Skeletal muscle satellite cell (primary cell): ENCODE data around the gene BORCS5.

ENCODE experiments used
- H3K27me3 ChIP-seq: 2 replicates; pipeline ENCODE4 v1.7.0; 2013; ENCODE audit warnings: low read length; ENCODE audit not compliant: control insufficient read depth, insufficient read depth
- H3K36me3 ChIP-seq: 2 replicates; pipeline ENCODE4 v1.7.0; 2013; ENCODE audit warnings: mild to moderate bottlenecking, control low read depth, low read length; ENCODE audit not compliant: insufficient read depth
- H3K4me1 ChIP-seq: 2 replicates; pipeline ENCODE4 v1.7.0; 2013; ENCODE audit warnings: low read length; ENCODE audit not compliant: control insufficient read depth, insufficient read depth
- H3K4me2 ChIP-seq: 2 replicates; pipeline ENCODE4 v1.7.0; 2013; ENCODE audit warnings: mild to moderate bottlenecking, low read length
- H3K4me3 ChIP-seq: 2 replicates; pipeline ENCODE4 v1.7.0; 2013; ENCODE audit warnings: low read length
- H3K9ac ChIP-seq: 2 replicates; pipeline ENCODE4 v1.7.0; 2013; ENCODE audit warnings: mild to moderate bottlenecking, low read depth, low read length, moderate library complexity
- H3K9me3 ChIP-seq: replicated peaks from 2 replicates; pipeline ENCODE4 v1.7.0; 2013; ENCODE audit warnings: mild to moderate bottlenecking, control low read depth, low read length

Gene BORCS5

GRCh38 chr12:12425616-12426015 lies 68.7 kb downstream of the BORCS5 start:
- Histone ChIP-seq H3K9me3 (no peaks in the 10 kb centered on the region), H3K4me3 (no peak overlapping the region), H3K9ac (no peak overlapping the region), H3K4me2 (no peak overlapping the region), H3K27me3 (no peaks in the 10 kb centered on the region), H3K4me1 (no peaks in the 10 kb centered on the region), H3K36me3 (no peaks in the 10 kb centered on the region)

- H3K27me3 ChIP-seq: no peaks in the 10 kb centered on the region
- H3K36me3 ChIP-seq: no peaks in the 10 kb centered on the region
- no peak overlapping the region for H3K9ac ChIP-seq
- H3K4me1 ChIP-seq: peaks cover 10% of the 10 kb centered on the region
- H3K4me3 ChIP-seq: no peak overlapping the region
- no peaks in the 10 kb centered on the region for H3K9me3 ChIP-seq
- no peak overlapping the region for H3K4me2 ChIP-seq
These were observed 70.7 kb downstream of the BORCS5 start for GRCh38 chr12:12427568-12427967.

- no peak overlapping the region for H3K4me3 ChIP-seq
- H3K27me3 ChIP-seq: no peaks in the 10 kb centered on the region
- H3K4me1 ChIP-seq: peaks cover 14% of the 10 kb centered on the region
- H3K9me3 ChIP-seq: no peaks in the 10 kb centered on the region
- no peaks in the 10 kb centered on the region for H3K36me3 ChIP-seq
- no peak overlapping the region for H3K4me2 ChIP-seq
- H3K9ac ChIP-seq: no peak overlapping the region
These were observed 71.2 kb downstream of the BORCS5 start for GRCh38 chr12:12428047-12428446.

- H3K4me1 ChIP-seq: peaks cover 15% of the 10 kb centered on the region
- H3K9me3 ChIP-seq: no peaks in the 10 kb centered on the region
- H3K9ac ChIP-seq: no peak overlapping the region
- no peak overlapping the region for H3K4me2 ChIP-seq
- no peak overlapping the region for H3K4me3 ChIP-seq
- no peaks in the 10 kb centered on the region for H3K27me3 ChIP-seq
- H3K36me3 ChIP-seq: no peaks in the 10 kb centered on the region
These were observed 72.2 kb downstream of the BORCS5 start for GRCh38 chr12:12428961-12429657.

GRCh38 chr12:12432364-12432763 lies 75.5 kb downstream of the BORCS5 start:
- Histone ChIP-seq H3K4me2 (no peak overlapping the region), H3K9me3 (no peaks in the 10 kb centered on the region)

GRCh38 chr12:12433203-12433731 lies 76.4 kb downstream of the BORCS5 start:
- Histone ChIP-seq H3K36me3 (peaks cover 6% of the 10 kb centered on the region), H3K4me1 (peaks cover 20% of the 10 kb centered on the region), H3K4me2 (no peak overlapping the region), H3K9me3 (no peaks in the 10 kb centered on the region), H3K27me3 (no peaks in the 10 kb centered on the region), H3K4me3 (no peak overlapping the region), H3K9ac (no peak overlapping the region)

More at GRCh38 chr12:12432364-12432763, 75.5 kb downstream of the BORCS5 start:
- H3K4me3 ChIP-seq: no peak overlapping the region
- peaks cover 20% of the 10 kb centered on the region for H3K4me1 ChIP-seq
- H3K9ac ChIP-seq: no peak overlapping the region
- peaks cover 6% of the 10 kb centered on the region for H3K36me3 ChIP-seq
- no peaks in the 10 kb centered on the region for H3K27me3 ChIP-seq

GRCh38 chr12:12436831-12437345 lies 80.0 kb downstream of the BORCS5 start:
- no peak overlapping the region for H3K4me2 ChIP-seq
- peaks cover 19% of the 10 kb centered on the region for H3K4me1 ChIP-seq
- no peaks in the 10 kb centered on the region for H3K9me3 ChIP-seq
- no peak overlapping the region for H3K9ac ChIP-seq
- H3K27me3 ChIP-seq: no peaks in the 10 kb centered on the region
- no peak overlapping the region for H3K4me3 ChIP-seq
- peaks cover 6% of the 10 kb centered on the region for H3K36me3 ChIP-seq

- no peak overlapping the region for H3K4me3 ChIP-seq
- no peaks in the 10 kb centered on the region for H3K27me3 ChIP-seq
- H3K4me2 ChIP-seq: no peak overlapping the region
- H3K9ac ChIP-seq: no peak overlapping the region
- peaks cover 29% of the 10 kb centered on the region for H3K4me1 ChIP-seq
- peaks cover 6% of the 10 kb centered on the region for H3K36me3 ChIP-seq
- H3K9me3 ChIP-seq: no peaks in the 10 kb centered on the region
These were observed 82.8 kb downstream of the BORCS5 start for GRCh38 chr12:12439636-12440035.

- Histone ChIP-seq H3K9ac (no peak overlapping the region), H3K4me2 (no peak overlapping the region), H3K4me3 (no peak overlapping the region), H3K4me1 (peaks cover 29% of the 10 kb centered on the region), H3K27me3 (no peaks in the 10 kb centered on the region), H3K9me3 (no peaks in the 10 kb centered on the region), H3K36me3 (peaks cover 6% of the 10 kb centered on the region)
These were observed 84.0 kb downstream of the BORCS5 start for GRCh38 chr12:12440784-12441428.

GRCh38 chr12:12441429-12441807 lies 84.5 kb downstream of the BORCS5 start:
- Histone ChIP-seq H3K4me3 (no peak overlapping the region), H3K9me3 (no peaks in the 10 kb centered on the region), H3K36me3 (peaks cover 2% of the 10 kb centered on the region), H3K27me3 (no peaks in the 10 kb centered on the region), H3K4me2 (peak overlapping the region; percentile 23), H3K4me1 (peaks cover 28% of the 10 kb centered on the region), H3K9ac (no peak overlapping the region)

- Histone ChIP-seq H3K4me3 (no peak overlapping the region), H3K9ac (no peak overlapping the region), H3K27me3 (no peaks in the 10 kb centered on the region), H3K9me3 (no peaks in the 10 kb centered on the region), H3K36me3 (no peaks in the 10 kb centered on the region), H3K4me1 (peaks cover 24% of the 10 kb centered on the region), H3K4me2 (peak overlapping the region; percentile 23)
These were observed 85.1 kb downstream of the BORCS5 start for GRCh38 chr12:12441843-12442461.
